ENCODE results near the gene LACTBL1.

The LACTBL1 gene

GRCh38 chr1:22944346-22945055, 28.2 kb downstream of the LACTBL1 start:
- H3K27ac ChIP-seq (replicated peaks) = no peak overlapping the region
- DNase-seq (ENCODE audit: low read depth in 1 of 2, low spot score in 1 of 2) = no peak
- H3K4me3 ChIP-seq (replicated peaks; ENCODE audit: insufficient read depth, low read length) = no peak overlapping the region
- H3K27me3 ChIP-seq (ENCODE audit: insufficient read depth, poor library complexity, severe bottlenecking) = no peaks in the 10 kb centered on the region
- TF ChIP-seq POLR2AphosphoS5 (IDR thresholded peaks at IDR 0.05; ENCODE audit: low read depth) (no peak), SPI1 (IDR thresholded peaks at IDR 0.05; ENCODE audit: borderline replicate concordance, low read depth) (no peak), GABPA (IDR thresholded peaks at IDR 0.05; ENCODE audit: low read depth) (no peak)
- TF ChIP-seq, protein P1, sequence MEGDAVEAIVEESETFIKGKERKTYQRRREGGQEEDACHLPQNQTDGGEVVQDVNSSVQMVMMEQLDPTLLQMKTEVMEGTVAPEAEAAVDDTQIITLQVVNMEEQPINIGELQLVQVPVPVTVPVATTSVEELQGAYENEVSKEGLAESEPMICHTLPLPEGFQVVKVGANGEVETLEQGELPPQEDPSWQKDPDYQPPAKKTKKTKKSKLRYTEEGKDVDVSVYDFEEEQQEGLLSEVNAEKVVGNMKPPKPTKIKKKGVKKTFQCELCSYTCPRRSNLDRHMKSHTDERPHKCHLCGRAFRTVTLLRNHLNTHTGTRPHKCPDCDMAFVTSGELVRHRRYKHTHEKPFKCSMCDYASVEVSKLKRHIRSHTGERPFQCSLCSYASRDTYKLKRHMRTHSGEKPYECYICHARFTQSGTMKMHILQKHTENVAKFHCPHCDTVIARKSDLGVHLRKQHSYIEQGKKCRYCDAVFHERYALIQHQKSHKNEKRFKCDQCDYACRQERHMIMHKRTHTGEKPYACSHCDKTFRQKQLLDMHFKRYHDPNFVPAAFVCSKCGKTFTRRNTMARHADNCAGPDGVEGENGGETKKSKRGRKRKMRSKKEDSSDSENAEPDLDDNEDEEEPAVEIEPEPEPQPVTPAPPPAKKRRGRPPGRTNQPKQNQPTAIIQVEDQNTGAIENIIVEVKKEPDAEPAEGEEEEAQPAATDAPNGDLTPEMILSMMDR (IDR thresholded peaks at IDR 0.05; ENCODE audit: insufficient read depth, low read length) = no peak
- TF ChIP-seq, protein P2, sequence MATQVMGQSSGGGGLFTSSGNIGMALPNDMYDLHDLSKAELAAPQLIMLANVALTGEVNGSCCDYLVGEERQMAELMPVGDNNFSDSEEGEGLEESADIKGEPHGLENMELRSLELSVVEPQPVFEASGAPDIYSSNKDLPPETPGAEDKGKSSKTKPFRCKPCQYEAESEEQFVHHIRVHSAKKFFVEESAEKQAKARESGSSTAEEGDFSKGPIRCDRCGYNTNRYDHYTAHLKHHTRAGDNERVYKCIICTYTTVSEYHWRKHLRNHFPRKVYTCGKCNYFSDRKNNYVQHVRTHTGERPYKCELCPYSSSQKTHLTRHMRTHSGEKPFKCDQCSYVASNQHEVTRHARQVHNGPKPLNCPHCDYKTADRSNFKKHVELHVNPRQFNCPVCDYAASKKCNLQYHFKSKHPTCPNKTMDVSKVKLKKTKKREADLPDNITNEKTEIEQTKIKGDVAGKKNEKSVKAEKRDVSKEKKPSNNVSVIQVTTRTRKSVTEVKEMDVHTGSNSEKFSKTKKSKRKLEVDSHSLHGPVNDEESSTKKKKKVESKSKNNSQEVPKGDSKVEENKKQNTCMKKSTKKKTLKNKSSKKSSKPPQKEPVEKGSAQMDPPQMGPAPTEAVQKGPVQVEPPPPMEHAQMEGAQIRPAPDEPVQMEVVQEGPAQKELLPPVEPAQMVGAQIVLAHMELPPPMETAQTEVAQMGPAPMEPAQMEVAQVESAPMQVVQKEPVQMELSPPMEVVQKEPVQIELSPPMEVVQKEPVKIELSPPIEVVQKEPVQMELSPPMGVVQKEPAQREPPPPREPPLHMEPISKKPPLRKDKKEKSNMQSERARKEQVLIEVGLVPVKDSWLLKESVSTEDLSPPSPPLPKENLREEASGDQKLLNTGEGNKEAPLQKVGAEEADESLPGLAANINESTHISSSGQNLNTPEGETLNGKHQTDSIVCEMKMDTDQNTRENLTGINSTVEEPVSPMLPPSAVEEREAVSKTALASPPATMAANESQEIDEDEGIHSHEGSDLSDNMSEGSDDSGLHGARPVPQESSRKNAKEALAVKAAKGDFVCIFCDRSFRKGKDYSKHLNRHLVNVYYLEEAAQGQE (IDR thresholded peaks at IDR 0.05; ENCODE audit: insufficient replicate concordance, low read depth) = no peak

DNA sequence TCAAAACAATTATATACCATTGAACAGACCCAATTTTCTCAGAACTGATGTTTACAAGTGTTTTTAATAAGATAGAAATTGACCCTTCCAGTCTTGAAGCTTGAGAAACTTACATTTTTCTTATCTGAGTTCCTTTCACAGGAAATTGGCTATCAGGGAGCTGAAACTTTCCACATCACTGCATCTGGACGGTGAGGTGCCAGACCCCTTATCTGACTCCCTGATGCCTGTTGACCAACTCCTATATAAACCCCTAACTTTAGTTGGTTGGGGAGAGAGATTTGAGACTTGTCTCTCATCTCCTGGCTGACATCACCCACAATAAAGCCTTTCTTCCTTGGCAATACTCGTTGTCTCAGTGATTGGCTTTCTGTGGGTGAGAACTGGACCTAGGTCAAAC, 31.4 kb downstream of the LACTBL1 start:
- TF ChIP-seq, protein P1 (IDR thresholded peaks at IDR 0.05; ENCODE audit: insufficient read depth, low read length) = no peak
- TF ChIP-seq GABPA (IDR thresholded peaks at IDR 0.05; ENCODE audit: low read depth) (no peak), POLR2AphosphoS5 (IDR thresholded peaks at IDR 0.05; ENCODE audit: low read depth) (no peak), SPI1 (IDR thresholded peaks at IDR 0.05; ENCODE audit: borderline replicate concordance, low read depth) (no peak)
- TF ChIP-seq, protein P2 (IDR thresholded peaks at IDR 0.05; ENCODE audit: insufficient replicate concordance, low read depth) = no peak
- H3K4me3 ChIP-seq (replicated peaks; ENCODE audit: insufficient read depth, low read length) = no peak overlapping the region
- H3K27me3 ChIP-seq (ENCODE audit: insufficient read depth, poor library complexity, severe bottlenecking) = no peaks in the 10 kb centered on the region
- no peak overlapping the region for H3K27ac ChIP-seq (replicated peaks)
- no peak for DNase-seq (ENCODE audit: low read depth in 1 of 2, low spot score in 1 of 2)

DNA sequence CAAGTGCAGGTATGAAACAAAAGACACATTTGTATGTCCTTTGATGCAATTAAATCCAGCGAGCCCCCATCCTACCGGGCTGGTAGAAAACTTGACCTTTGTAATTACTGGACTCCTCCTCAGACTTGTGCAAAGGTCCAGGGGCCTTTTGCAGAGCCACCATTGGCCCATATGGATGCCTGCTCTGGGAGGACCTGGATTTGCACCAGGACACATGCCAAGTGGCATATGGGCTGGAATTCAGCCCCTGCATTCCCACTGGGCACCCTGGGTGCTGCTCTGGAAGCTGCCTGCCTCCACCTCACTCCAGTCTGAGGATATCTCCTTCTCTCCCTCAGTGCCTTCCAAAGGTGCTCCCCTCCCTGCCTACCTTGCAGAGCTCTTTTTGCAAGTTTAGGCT, 36.0 kb downstream of the LACTBL1 start:
- DNase-seq (ENCODE audit: low read depth in 1 of 2, low spot score in 1 of 2) = no peak
- Histone ChIP-seq H3K27ac (replicated peaks) (no peak overlapping the region), H3K27me3 (ENCODE audit: insufficient read depth, poor library complexity, severe bottlenecking) (no peaks in the 10 kb centered on the region), H3K4me3 (replicated peaks; ENCODE audit: insufficient read depth, low read length) (no peak overlapping the region)
- TF ChIP-seq POLR2AphosphoS5 (IDR thresholded peaks at IDR 0.05; ENCODE audit: low read depth) (no peak), GABPA (IDR thresholded peaks at IDR 0.05; ENCODE audit: low read depth) (no peak), SPI1 (IDR thresholded peaks at IDR 0.05; ENCODE audit: borderline replicate concordance, low read depth) (no peak)
- TF ChIP-seq, protein P1 (IDR thresholded peaks at IDR 0.05; ENCODE audit: insufficient read depth, low read length) = no peak
- TF ChIP-seq, protein P2 (IDR thresholded peaks at IDR 0.05; ENCODE audit: insufficient replicate concordance, low read depth) = no peak
